ENCODE data around the gene PABPC1L2A. TPM values are rescaled to one million over a fixed set of nuclear protein-coding genes. Genes with fewer than 3 reads are reported as not detected.

Gene PABPC1L2A
- total RNA-seq: not detected in 2 replicates

DNA sequence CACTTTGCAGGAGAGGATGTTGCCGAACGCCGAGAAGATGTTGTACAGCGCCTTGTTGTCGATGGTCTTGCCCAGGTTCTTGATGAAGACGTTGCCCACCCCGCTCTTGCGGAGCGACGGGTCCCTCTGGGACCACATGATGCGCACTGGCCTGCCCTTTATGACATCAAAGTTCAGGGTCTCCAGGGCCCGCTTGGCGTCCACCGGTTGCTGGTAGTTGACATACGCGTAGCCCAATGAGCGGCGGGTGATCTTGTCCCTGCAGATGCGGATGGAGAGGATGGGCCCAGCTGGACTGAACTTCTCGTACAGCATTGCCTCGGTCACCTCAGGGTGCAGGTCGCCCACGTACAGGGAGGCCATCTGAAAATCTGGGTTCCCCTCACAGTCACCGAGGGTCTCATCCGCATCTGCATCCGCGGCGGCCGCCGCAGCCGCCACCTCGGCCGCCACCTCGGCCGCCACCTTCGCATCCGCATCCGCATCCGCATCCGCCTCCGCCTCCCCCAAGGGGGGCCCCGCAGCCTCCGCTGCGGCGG lies at the start of gene PABPC1L2A:
PABPC1L2A (minus strand) TSS at position 489 of the 539 bp plus-strand sequence; CDS start at position 363, 126 bp downstream.

Other genes starting within 250 kb of the PABPC1L2A start
- not detected in 2 replicates for gene FAM236C, start 166.9 kb downstream of the PABPC1L2A start, total RNA-seq
- gene FAM236A, start 141.3 kb downstream of the PABPC1L2A start, total RNA-seq: not detected in 2 replicates
- not detected in 2 replicates for gene DMRTC1, start 135.7 kb downstream of the PABPC1L2A start, total RNA-seq
- not detected in 2 replicates for gene PABPC1L2B, start 76.6 kb downstream of the PABPC1L2A start, total RNA-seq
- 0.59 and 0.78 TPM in 2 replicates for gene NAP1L2, start 135.3 kb upstream of the PABPC1L2A start, total RNA-seq